DND-41 (cell line): ENCODE measurements around the gene KLK2.

Experiments
- CTCF ChIP-seq: IDR thresholded peaks from 2 replicates; pipeline ENCODE4 v1.5.1; 2012; ENCODE audit warnings: borderline replicate concordance, low read length, moderate library complexity, mild to moderate bottlenecking; ENCODE audit not compliant: poor library complexity, severe bottlenecking; ENCODE audit errors: extremely low read depth
- EZH2 ChIP-seq: IDR thresholded peaks from 3 replicates; pipeline ENCODE4 v1.6.1; 2012; ENCODE audit warnings: borderline replicate concordance, low read depth, mild to moderate bottlenecking, moderate library complexity, low read length, inconsistent platforms; ENCODE audit not compliant: severe bottlenecking

- TF ChIP-seq CTCF (no peak), EZH2 (no peak)
These were observed 21.6 kb upstream of the KLK2 start for GRCh38 chr19:50851620-50852019.
